GM18526 (cell line): ENCODE data around the gene SCLY.

Experiments
- POLR2A ChIP-seq: IDR thresholded peaks from 3 replicates; pipeline ENCODE4 v1.6.1; 2011; ENCODE audit not compliant: insufficient read length; ENCODE audit errors: extremely low read depth

SCLY gene

GRCh38 chr2:238030422-238031155 is 30.2 kb upstream of the SCLY start:
- no peak for TF ChIP-seq POLR2A

- TF ChIP-seq POLR2A: no peak
Measured at GRCh38 chr2:238031751-238032150, 29.1 kb upstream of the SCLY start.

GRCh38 chr2:238032755-238033337 is 28.0 kb upstream of the SCLY start:
- TF ChIP-seq POLR2A: no peak

- TF ChIP-seq POLR2A: no peak
Measured at GRCh38 chr2:238038203-238038602, 22.6 kb upstream of the SCLY start.

GRCh38 chr2:238039151-238039550 is 21.6 kb upstream of the SCLY start:
- TF ChIP-seq POLR2A: no peak

GRCh38 chr2:238039985-238040384 is 20.8 kb upstream of the SCLY start:
- no peak for TF ChIP-seq POLR2A

GRCh38 chr2:238040918-238041317 is 19.9 kb upstream of the SCLY start:
- no peak for TF ChIP-seq POLR2A

- TF ChIP-seq POLR2A: no peak
Measured at GRCh38 chr2:238042090-238042489, 18.7 kb upstream of the SCLY start.

- TF ChIP-seq POLR2A: no peak
Measured at GRCh38 chr2:238042849-238043584, 17.8 kb upstream of the SCLY start.

- TF ChIP-seq POLR2A: no peak
Measured at GRCh38 chr2:238043851-238044250, 16.9 kb upstream of the SCLY start.

GRCh38 chr2:238045575-238045974 is 15.2 kb upstream of the SCLY start:
- TF ChIP-seq POLR2A: no peak

GRCh38 chr2:238046725-238047270 is 14.0 kb upstream of the SCLY start:
- no peak for TF ChIP-seq POLR2A

GRCh38 chr2:238053191-238053776 is 7.5 kb upstream of the SCLY start:
- TF ChIP-seq POLR2A: no peak

- TF ChIP-seq POLR2A: no peak
Measured at GRCh38 chr2:238055841-238056240, 5.0 kb upstream of the SCLY start.

- no peak for TF ChIP-seq POLR2A
Measured at GRCh38 chr2:238059505-238059904, 1.3 kb upstream of the SCLY start.

GRCh38 chr2:238060096-238060541 is 682 bp upstream of the SCLY start:
- TF ChIP-seq POLR2A: no peak
